Measurements from ENCODE around the gene ADCY7.

Gene ADCY7

DNA sequence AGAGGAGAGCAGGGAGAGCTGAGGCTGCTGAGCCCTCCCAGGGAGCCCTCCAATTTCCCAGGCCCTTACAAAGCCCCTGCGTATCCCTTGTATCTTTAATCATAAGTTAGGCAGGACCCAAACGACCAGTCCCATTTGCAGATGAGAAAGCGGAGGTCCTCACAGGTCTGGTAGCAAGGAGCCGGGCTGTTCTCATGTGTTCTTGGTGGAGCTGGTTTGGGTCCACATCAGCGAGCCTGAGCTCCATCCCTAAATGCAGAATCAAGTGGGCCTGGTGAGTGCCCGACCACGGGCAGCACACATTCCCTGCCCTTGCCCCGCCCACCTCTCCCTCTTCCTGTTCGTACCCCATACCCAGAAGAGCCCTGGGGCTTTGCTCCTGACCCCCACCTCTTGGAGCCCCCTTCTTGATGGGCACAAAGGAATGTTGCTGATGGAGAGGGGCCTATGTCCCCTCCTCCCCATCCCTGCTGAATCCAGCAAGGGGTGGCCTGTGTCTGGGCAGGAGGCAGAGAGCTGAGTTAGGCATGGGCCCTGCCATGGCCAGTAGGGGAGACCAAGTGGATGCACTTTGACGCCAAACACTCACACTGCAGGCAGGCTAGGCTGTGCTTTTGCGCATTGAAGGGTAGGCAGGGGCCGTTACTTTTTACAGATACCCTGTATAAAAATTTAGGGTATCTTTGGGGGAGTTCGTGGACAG is 18.3 kb upstream of the ADCY7 start:
- FAIRE-seq (no peak), DNase-seq (ENCODE audit: low spot score) (no peak)

DNA sequence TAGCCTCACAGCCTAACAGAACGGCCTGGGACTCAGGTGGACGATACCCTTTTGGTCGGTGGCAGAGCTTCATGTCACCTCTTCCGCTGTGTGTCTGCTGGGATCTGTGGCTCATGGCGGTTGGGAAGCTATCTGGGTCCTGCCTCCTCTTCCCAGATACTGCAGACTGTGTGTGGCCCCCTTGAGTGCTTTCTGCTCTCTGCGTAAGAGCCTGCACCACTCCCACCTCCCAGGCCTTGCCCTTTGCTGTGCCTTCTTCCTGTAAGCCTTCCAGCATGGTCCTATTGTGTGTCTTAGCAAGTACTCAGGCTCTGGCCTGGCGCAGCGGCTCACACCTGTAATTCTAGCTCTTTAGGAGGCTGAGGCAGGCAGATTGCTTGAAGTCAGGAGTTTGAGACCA is 17.5 kb upstream of the ADCY7 start:
- no peak for FAIRE-seq
- DNase-seq (ENCODE audit: low spot score) = no peak

DNA sequence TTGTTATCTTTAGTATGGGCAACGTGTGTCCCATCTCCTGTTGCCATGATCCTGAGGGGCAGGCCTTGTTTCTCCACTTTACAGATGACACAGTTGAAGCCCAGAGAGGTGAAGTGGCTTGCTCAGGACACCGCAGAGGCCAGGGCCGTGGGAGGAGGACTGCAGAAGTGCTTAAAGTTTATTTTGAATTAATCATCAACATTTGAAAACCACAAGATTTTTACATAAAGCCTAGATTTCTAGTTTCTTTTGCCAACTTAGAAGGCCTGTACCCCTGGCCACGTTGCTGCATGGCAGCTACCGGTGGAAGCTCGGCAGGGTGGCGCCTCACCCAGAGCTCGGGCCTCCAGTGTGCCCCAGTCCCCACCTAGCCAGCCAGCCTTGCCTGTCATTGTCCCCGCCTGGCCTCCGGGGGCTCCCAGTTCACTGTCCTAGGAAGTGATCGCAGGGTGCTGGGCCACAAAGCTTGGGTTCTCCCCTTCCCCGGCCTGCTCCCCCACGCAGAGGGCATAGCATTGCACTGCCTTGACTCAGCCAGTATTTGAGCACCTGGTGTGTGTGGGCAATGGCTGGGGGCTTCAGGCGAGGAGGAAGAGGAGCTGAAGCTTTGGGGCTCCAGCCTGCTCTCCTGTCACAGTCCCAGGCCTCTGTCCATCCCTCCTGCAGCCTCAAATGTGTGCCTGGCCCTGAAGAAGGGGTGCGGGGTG is 14.8 kb upstream of the ADCY7 start:
- DNase-seq (ENCODE audit: low spot score) = peak; percentile 94
- FAIRE-seq = peak; percentile 88

DNA sequence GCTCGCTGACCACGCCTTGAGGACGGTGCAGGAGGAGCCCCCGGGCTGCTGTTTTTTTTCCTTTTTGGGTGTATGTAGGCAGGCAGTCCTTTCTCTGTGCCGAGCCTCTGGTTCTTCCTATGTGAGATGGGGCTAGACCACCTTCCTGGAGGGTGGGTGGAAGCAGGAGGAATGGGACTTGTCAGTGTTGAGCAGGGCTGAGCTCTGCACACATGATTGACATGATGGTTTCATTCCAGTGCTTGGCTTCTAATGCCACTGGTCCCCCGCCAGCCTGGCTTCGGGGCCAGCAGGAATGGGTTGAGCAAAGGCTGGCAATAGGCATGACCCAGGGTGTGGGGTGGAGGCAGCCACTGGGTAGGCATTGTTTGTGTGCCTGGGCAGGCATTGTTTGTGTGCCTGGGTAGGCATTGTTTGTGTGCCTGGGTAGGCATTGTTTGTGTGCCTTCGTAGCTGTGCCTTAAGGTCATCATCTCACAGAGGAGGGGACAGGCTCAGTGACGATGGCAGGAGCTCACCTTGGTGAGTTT is 14.2 kb upstream of the ADCY7 start:
- FAIRE-seq = no peak

DNA sequence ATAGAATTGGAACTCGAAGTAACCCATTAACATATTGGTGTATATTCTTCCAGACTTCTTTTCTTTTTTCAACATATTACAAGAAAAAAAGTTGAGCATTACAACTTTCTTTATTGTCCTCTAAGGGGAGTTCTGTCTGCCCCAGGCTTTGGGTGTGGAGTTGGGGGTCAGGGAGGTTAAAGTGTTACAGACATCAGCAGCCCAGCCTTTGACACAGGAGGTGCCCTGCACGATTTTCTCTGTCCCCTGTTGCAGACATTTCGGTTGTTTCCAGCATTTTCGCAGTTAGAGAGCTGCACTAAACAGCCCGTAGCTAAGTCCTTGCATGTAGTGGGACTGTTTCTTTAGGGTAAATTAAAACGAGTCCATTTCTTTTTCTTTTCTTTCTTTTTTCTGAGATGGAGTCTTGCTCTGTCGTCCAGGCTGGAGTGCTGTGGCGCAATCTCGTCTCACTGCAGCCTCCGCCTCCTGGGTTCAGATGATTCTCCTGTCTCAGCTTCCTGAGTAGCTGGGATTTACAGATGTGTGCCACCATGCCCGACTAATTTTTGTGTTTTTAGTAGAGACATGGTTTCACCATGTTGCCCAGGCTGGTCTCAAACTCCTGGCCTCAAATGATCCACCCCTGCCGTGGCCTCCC is 13.4 kb upstream of the ADCY7 start:
- no peak for FAIRE-seq
- no peak for DNase-seq (ENCODE audit: low spot score)

More for the DNA sequence above, 14.2 kb upstream of the ADCY7 start:
- DNase-seq (ENCODE audit: low spot score) = no peak

DNA sequence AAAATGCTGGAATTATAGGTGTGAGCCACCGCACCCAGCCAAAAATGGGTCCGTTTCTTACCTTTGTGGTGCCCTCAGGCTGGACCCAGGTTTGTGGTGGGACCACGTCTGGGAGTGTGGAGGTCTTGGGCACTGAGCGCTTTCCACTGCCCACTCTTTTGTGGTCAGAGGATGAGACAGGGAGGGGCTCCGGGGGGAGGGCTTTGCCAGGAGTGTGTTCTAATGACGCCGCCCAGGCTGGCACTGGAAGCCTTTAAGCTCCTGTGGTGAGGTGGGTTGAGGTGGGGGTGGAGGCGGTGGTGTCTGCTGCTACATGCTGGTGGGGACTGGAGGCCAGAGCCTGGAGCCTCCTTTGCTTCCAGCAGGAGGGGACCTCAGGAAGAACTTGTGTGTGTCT is 12.8 kb upstream of the ADCY7 start:
- DNase-seq (ENCODE audit: low spot score) (no peak), FAIRE-seq (no peak)

DNA sequence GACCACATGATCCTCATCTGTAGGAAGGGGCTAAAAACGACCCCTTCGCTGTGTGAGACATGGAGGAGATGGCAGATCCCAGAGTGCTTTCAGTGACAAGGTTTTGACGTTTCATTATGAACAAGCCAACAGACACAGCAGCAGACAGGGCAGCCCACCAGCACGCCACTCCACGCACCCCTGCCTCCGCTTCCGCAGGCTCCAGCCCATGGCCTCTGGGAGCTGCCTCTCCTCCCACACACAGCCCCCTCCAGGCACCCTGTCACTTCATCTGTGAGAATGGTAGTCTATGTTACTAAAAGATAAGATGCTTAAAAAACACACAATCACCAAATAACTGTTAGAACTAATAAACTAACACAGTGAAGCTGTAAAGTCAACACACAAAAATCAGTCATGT is 12.3 kb upstream of the ADCY7 start:
- no peak for FAIRE-seq

DNA sequence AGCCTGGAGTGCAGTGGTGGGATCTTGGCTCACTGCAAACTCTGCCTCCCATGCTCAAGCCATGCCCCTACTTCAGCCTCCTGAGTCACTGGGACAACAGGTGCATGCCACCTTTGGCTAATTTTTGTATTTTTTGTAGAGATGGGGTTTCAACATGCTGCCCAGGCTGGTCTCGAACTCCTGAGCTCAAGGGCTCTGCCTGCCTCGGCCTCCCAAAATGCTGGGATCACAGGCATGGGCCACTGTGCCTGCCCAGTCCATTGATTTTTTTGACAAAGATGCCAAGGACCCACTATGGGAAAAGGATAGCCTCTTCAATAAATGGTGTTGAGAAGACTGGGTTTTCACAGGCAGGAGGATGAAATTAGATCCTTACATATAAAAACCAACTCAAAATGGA is 10.8 kb upstream of the ADCY7 start:
- no peak for FAIRE-seq
- DNase-seq (ENCODE audit: low spot score) = no peak

More for the DNA sequence above, 12.3 kb upstream of the ADCY7 start:
- no peak for DNase-seq (ENCODE audit: low spot score)

DNA sequence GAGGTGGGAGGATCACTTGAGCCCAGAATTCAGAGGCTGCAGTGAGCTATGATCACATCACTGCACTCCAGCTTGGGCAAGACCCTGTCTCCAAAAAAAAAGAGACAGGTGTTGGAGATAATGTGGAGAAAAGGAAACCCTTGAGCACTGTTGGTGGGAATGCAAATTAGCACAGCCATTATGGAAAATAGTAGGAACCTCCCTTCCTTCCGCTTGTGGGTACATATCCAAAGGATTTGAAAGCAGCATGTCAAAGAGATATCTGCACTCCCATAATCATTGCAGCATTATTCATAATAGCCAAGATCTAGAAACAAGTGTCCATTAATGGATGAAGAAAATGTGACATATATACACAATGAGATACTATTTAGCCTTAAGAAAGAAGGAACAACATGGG is 9.7 kb upstream of the ADCY7 start:
- DNase-seq (ENCODE audit: low spot score) (no peak), FAIRE-seq (no peak)

DNA sequence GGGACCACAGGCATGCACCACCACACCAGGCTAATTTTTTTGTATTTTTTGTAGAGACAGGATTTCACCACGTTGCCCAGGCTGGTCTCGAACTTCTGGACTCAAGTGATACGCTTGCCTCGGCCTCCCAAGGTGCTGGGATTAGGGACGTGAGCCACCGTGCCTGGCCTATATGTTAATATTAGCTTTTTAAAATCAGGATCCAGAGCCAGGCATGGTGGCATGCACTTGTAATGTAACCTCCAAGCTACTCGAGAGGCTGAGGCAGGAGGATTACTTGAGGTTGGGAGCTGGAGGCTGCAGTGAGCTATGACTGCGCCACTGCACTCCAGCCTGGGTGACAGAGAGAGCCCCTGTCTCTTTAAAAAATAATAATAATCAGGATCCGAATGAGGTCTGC is 8.5 kb upstream of the ADCY7 start:
- DNase-seq (ENCODE audit: low spot score) (no peak), FAIRE-seq (no peak)

DNA sequence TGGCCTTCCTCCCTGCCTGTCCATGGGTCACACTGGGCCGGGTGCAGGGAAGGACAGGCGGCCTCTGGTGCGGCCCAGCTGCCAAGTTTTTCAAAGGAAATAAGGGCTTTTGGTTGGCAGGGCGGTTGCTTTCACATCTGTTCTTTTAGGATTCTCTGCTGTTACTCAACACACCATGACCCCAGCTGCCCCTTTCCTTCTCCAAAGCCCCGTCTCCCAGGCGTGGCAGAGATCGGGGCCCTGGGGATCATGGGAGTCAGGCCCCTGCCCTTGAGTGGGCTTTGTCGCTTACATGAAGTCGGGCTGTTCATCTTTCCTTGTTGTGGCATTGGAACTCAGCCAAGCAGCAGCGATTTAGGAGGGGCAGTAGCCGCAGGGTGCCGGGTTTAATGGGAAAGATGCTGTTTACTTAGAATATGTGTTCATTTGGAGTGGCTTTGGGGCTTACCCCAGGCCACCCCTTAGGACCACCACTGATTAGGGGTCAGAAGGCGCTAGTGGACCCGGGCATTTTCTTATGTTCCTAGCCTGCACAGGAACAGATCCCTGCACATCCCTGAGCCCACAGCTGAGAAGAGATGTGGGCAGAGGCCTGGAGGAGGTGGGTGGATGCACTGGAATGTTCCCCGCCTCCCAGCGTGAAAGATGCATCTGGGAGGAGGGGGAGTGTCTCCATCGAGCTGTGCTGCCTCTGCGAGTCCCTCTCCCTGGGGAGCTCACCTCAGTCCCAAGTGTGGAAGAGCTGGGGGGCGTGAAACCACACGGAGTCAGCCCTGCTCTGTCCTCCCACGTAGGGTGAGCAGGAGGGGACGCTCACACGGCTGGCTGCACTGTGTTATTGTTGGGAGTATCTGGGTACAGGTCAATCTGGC is 6.8 kb upstream of the ADCY7 start:
- FAIRE-seq (no peak), DNase-seq (ENCODE audit: low spot score) (no peak)

DNA sequence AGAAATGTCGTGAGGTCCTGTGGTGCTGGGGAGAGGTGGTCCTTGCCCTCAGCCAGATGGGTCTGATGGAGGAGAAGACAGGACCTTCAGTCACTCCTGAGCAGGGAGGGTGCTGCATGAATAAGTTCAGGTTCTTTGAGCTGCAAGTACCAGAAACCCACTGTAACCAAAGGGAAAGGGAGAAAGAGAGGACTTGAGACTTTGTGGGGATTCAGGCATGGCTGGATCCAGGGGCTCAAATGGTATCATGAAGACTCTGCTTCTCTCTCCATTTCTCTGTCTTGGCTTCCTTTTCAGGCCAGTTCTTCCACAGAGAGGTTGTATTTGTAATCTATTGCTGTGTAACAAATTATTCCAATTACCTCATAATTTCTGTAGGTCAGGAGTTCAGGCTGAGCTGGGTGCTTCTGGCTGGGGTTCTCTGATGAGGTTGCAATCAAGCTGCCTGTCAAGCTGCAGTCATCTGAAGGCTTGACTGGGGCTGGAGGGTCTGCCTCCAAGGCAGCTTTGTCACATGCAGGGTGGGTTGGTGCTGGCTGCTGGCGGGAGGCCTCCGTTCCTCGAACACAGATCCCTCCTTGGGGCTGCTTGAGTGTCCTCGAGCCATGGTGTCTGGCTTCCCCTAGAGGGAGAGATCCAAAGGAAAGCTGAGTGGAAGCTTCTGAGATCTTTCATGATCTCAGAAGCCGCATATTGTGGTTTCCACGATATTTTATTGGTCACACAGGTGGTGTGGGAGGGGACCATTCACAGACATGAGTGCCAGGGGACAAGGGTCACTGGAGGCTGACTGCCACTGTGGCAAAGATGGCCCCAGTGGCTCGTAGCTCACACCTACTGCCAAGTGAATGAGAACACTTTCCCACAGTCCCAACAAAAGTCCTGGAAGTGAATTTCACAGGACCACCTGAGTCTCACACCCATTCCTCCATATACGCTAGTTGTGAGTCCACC is 5.9 kb upstream of the ADCY7 start:
- no peak for DNase-seq (ENCODE audit: low spot score)
- no peak for FAIRE-seq

DNA sequence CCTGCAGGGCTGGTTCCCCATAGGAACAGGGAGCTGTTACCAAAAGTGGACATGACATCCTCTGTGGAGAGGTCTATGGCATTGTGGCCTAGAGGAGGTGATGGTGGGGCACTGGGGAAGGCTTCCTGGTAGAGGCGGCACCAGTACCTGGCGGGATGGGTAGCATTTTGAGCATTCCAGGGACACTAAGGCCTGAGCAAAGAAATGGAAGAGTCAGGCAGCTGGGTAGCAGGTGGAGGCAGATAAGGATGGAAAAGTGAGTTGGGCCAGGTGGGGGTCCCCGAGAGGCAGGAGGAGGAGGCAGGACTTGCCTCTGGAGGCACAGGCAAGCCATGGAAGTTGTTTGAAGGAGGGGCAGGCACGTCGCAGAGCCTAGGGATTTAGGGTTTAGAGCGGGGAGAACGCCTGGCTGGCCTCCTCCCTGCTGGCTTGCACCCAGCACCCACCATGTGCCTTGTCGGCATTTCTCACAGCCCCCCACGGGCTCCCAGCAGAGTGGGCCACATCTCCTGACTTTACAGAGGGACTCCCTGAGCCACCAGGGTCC is 5.1 kb upstream of the ADCY7 start:
- no peak for DNase-seq (ENCODE audit: low spot score)
- FAIRE-seq = no peak

DNA sequence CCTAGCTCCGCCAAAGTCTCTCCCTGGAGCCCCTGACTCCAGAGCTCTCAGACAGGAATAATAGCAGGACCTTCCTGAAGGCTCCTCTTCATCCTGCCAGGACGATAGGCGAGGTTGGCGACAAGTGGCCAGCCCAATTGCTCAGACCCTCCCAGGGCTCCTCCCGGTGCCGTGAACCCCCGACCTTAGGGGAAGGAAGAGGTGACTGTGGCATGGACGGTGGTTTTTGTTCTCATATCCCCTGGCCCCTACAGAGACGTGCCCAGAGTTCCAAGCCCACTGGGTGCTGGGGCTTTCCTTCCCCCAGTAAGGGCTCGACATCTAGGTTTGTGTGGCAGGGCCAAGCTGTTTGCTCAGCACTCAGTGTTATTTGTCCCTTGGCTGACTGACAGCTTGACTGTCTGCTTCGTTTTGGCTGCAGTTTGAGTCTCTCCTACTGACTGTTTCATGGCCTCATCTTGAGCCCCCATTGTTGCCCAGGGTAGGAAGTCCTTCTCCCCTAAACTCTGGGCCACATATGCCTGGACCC is 4.6 kb upstream of the ADCY7 start:
- FAIRE-seq = no peak
- DNase-seq (ENCODE audit: low spot score) = no peak

DNA sequence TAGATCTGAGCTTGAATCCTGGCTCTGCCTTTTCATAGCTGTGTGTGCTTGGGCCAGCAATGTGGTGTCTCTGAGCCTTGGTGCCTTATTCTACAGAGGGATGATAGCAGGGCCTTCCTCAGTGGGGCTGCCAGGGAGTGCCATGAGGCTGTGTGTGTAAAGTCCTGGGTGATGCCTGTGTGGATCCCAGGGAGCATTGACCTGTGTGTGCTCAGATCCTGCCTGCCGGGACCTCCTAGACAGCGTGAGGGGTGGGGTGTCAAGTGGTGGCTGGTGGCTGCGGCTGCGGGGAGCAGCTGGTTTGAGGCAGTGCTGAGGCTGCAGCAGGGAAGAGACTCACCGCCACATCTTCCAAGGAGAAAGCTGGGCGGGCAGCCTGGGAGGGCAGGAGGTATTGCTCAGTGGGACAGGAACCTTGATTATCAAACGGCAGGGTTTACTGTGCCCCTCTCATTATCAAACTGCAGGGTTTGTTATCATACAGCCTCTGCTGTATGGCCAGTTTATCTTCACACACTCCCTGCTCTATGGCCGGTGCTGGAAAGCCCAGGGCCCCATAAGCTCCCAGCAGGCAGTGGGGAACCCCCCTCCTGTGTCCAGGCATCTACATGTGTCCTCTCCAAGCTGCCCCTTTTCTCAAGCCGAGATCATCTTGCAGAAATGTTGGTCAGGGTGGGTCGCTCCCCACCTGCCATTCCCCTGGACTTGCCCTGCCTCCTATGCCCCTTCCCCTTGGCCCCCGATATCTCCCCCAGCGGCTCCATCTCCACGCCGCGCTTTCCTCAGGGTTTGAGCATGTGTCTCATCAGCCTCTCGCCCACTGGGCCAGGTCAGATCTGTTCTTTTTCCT is 3.1 kb upstream of the ADCY7 start:
- no peak for DNase-seq (ENCODE audit: low spot score)
- no peak for FAIRE-seq

DNA sequence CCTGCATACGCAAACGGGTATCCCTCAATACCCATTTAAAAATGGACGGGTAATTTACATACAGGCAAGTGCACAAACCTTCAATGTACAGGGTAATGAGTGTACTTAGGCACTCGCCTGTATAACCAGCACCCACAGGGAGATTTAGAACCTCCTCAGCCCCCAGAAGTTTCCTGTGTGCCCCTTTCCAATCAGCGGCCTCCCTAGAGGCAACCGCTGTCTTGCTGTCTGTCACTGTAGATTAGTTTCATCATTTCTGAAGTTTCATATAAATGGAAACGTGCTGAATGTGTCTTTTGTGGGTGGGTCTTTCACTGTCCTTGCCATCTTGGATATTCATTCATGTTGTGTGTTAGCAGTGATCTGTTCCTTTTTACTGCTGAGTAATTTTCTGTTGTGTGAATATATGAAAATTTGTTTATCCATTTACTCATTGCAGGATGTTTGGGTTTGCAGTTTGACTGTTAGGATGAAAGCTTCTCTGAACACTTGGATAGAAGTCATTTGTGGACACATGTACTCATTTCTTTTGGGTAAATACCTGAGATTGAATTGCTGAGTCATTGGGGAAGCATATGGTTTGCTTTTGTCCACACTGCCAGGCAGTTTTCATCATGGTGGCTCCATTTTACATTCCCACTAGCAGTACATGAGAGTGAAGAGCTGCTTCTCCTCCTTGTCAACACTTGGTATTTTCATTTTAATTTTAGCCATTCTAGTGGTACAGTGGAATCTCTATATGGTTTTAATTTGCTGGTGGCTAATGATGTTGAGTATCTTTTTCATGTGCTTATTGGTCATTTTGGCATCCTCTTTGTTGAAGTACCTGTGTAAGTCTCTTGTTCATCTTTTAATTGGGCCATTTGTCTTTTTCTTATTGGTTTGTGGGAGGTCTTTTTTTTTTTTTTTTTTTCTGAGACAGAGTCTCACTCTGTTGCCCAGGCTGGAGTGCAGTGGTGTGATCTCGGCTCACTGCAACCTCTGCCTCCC is 2.1 kb upstream of the ADCY7 start:
- FAIRE-seq = no peak
- peak; percentile 12 for DNase-seq (ENCODE audit: low spot score)

DNA sequence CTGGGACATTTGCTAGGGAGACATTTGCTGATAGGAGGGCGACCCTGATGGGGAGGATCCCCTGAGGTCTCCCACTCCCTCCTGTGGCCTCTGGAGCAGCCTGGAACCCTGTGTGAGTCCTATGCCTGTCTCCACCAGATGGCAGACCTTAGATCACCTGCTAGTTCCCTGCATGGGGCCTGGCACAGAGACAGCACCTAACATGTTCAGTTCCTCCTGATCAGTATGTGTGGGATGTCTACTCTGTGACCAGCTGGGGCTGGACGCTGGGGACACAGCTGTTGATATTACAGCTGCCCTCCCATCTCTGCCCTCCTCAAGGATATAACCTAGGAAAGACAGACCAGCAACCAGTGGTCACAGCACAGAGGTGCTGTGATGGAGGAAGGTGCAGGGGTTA is 1.1 kb upstream of the ADCY7 start:
- FAIRE-seq (no peak), DNase-seq (ENCODE audit: low spot score) (peak; percentile 30)

Data from RCC 7860 (cell line).